Spleen (tissue), 7 donors: ENCODE results near the gene FAM83E.

Source experiments
- CTCF ChIP-seq, 11 experiments: fragments of 200-600 bp in 7 of 11; fragments of 450-650 bp in 4 of 11; sonication (generic) in 4 of 11; IDR thresholded peaks in 8 of 11; conservative IDR thresholded peaks in 3 of 11; 1 replicate in 7 of 11; 2 replicates in 4 of 11; pipeline versions ENCODE4 v1.4.0 to v1.8.0; 2016 to 2021; ENCODE audit warnings: antibody characterized with exemption in 11 of 11, inconsistent platforms in 4 of 11, mild to moderate bottlenecking in 1 of 11
- POLR2A ChIP-seq, 3 donors: fragments of 450-650 bp; IDR thresholded peaks; one replicate each; pipeline ENCODE4 v1.5.1; 2017; ENCODE audit warnings: antibody characterized with exemption in 3 of 3, mild to moderate bottlenecking in 1 of 3
- donor health status: DM: no; HTN: no; CAD: no; lungs with moderate emphysema.
- donor health status: DM: no; HTN: no; CAD: no.
- donor health status: DM: no; HTN: no; CAD: no.

DNA sequence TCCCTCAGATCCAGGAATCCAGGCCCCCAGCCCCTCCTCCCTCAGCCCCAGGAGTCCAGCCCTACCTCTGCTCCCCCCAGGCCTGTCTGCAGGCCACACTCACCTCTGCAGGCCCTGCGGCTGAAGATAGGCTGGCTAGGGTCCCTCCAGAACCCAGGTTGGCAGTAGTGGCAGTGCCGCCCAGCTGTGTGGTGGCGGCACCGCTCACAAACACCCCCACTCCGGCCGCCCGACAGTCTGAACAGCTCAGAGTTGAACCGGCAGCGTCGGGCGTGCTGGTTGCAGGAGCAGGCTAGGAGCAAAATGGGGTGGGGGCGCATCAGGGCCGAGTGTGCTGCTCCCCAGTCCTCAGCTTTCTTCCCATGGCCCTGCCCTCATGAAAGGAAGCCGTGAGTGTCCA lies 49.6 kb upstream of the FAM83E start:
- TF ChIP-seq CTCF (IDR thresholded peaks at IDR 0.05 in 8 of 11, conservative IDR thresholded peaks at IDR 0.05 in 3 of 11) (no peak), POLR2A (IDR thresholded peaks at IDR 0.05) (no peak)
